H9 (cell line): ENCODE data around the gene EPPIN. TPM values are rescaled to one million over a fixed set of nuclear protein-coding genes. Genes with fewer than 3 reads are reported as not detected.

ENCODE experiments used
- DNase-seq: peaks from one replicate; pipeline ENCODE4 v3.0.0-alpha.2; 2017
- H2AFZ ChIP-seq: one replicate; pipeline ENCODE4 v1.6.1; 2013; ENCODE audit warnings: mild to moderate bottlenecking, low read length, control low read depth, moderate library complexity
- H2AK5ac ChIP-seq: 2 replicates; pipeline ENCODE4 v1.6.1; 2013; ENCODE audit warnings: low read length, control low read depth, mixed read lengths; ENCODE audit not compliant: insufficient read length
- H2BK120ac ChIP-seq: one replicate; pipeline ENCODE4 v1.6.1; 2013; ENCODE audit warnings: low read depth, mild to moderate bottlenecking, low read length, control low read depth, inconsistent platforms; ENCODE audit not compliant: poor library complexity, severe bottlenecking
- H2BK12ac ChIP-seq: 2 replicates; pipeline ENCODE4 v1.6.1; 2013; ENCODE audit warnings: low read length, control low read depth, mixed read lengths, low read depth; ENCODE audit not compliant: insufficient read length
- H2BK15ac ChIP-seq: 2 replicates; pipeline ENCODE4 v1.6.1; 2013; ENCODE audit warnings: low read depth, low read length, control low read depth
- H2BK20ac ChIP-seq: one replicate; pipeline ENCODE4 v1.6.1; 2013; ENCODE audit warnings: low read depth, mild to moderate bottlenecking, low read length, control low read depth, inconsistent platforms; ENCODE audit not compliant: poor library complexity, severe bottlenecking
- H2BK5ac ChIP-seq: 2 replicates; pipeline ENCODE4 v1.6.1; 2013; ENCODE audit warnings: low read length, control low read depth, mixed read lengths; ENCODE audit not compliant: insufficient read length
- H3K14ac ChIP-seq: 2 replicates; pipeline ENCODE4 v1.6.1; 2013; ENCODE audit warnings: low read length, control low read depth; ENCODE audit not compliant: insufficient read depth
- H3K18ac ChIP-seq: 2 replicates; pipeline ENCODE4 v1.6.1; 2013; ENCODE audit warnings: low read depth, mild to moderate bottlenecking, mixed read lengths, low read length, control low read depth; ENCODE audit not compliant: insufficient read length
- H3K23ac ChIP-seq: 2 replicates; pipeline ENCODE4 v1.6.1; 2013; ENCODE audit warnings: low read length, control low read depth, mixed read lengths, low read depth; ENCODE audit not compliant: insufficient read length
- H3K23me2 ChIP-seq: 2 replicates; pipeline ENCODE4 v1.6.1; 2013; ENCODE audit warnings: low read depth, mild to moderate bottlenecking, mixed read lengths, low read length, control low read depth; ENCODE audit not compliant: insufficient read length, poor library complexity, severe bottlenecking
- H3K27ac ChIP-seq: 2 replicates; pipeline ENCODE4 v1.5.1; 2013; ENCODE audit warnings: low read length, control low read depth, mixed read lengths, low read depth; ENCODE audit not compliant: insufficient read length
- H3K27me3 ChIP-seq: 2 replicates; pipeline ENCODE4 v1.6.1; 2013; ENCODE audit warnings: low read length, control low read depth, inconsistent platforms; ENCODE audit not compliant: insufficient read depth
- H3K4ac ChIP-seq: 2 replicates; pipeline ENCODE4 v1.6.1; 2013; ENCODE audit warnings: low read depth, mild to moderate bottlenecking, control low read depth, inconsistent platforms, low read length, moderate library complexity
- H3K4me1 ChIP-seq: 2 replicates; pipeline ENCODE4 v1.6.1; 2013; ENCODE audit warnings: low read length, control low read depth, inconsistent platforms; ENCODE audit not compliant: insufficient read depth
- H3K4me2 ChIP-seq: 2 replicates; pipeline ENCODE4 v1.6.1; 2013; ENCODE audit warnings: low read length, control low read depth, mixed read lengths; ENCODE audit not compliant: insufficient read length, insufficient read depth
- H3K56ac ChIP-seq: 2 replicates; pipeline ENCODE4 v1.6.1; 2013; ENCODE audit warnings: low read depth, mild to moderate bottlenecking, mixed read lengths, low read length, control low read depth; ENCODE audit not compliant: insufficient read length
- H3K79me1 ChIP-seq: 2 replicates; pipeline ENCODE4 v1.6.1; 2013; ENCODE audit warnings: low read depth, mild to moderate bottlenecking, moderate library complexity, low read length, control low read depth, inconsistent platforms; ENCODE audit not compliant: insufficient read depth, poor library complexity, severe bottlenecking
- H3K79me2 ChIP-seq: 2 replicates; pipeline ENCODE4 v1.6.1; 2013; ENCODE audit warnings: low read length, control low read depth, inconsistent platforms; ENCODE audit not compliant: insufficient read depth
- H3K9ac ChIP-seq: 2 replicates; pipeline ENCODE4 v1.6.1; 2013; ENCODE audit warnings: low read length, control low read depth, mixed read lengths; ENCODE audit not compliant: insufficient read length; ENCODE audit errors: extremely low read depth
- H3K9me3 ChIP-seq: one replicate; pipeline ENCODE4 v1.6.1; 2013; ENCODE audit warnings: low read depth, low read length, inconsistent platforms; ENCODE audit not compliant: control insufficient read depth
- H3T11ph ChIP-seq: one replicate; pipeline ENCODE4 v1.6.1; 2013; ENCODE audit warnings: mild to moderate bottlenecking, low read length, control low read depth, inconsistent platforms
- H4K20me1 ChIP-seq: one replicate; pipeline ENCODE4 v1.6.1; 2013; ENCODE audit not compliant: control insufficient read depth, insufficient read length, insufficient read depth
- H4K5ac ChIP-seq: 2 replicates; pipeline ENCODE4 v1.6.1; 2013; ENCODE audit warnings: low read depth, mild to moderate bottlenecking, mixed read lengths, low read length, control low read depth; ENCODE audit not compliant: insufficient read length
- H4K8ac ChIP-seq: replicated peaks from 2 replicates; pipeline ENCODE4 v1.6.1; 2013; ENCODE audit warnings: low read length, control low read depth, mixed read lengths, low read depth; ENCODE audit not compliant: insufficient read length
- H4K91ac ChIP-seq: 2 replicates; pipeline ENCODE4 v1.6.1; 2013; ENCODE audit warnings: low read depth, mild to moderate bottlenecking, moderate library complexity, mixed read lengths, low read length, control low read depth; ENCODE audit not compliant: insufficient read length
- H3K27ac Mint-ChIP-seq, 3 experiments: 2 replicates in 2 of 3; 3 replicates in 1 of 3; pipeline ENCODE4 v1.8.0; 2020 to 2021; ENCODE audit warnings: mixed read lengths in 3 of 3, mild to moderate bottlenecking in 1 of 3, moderate library complexity in 1 of 3
- H3K27me3 Mint-ChIP-seq: 2 replicates; pipeline ENCODE4 v1.8.0; 2021; ENCODE audit warnings: low read depth, mild to moderate bottlenecking, moderate library complexity, mixed read lengths
- H3K36me3 Mint-ChIP-seq, 3 experiments: 2 replicates in 2 of 3; 3 replicates in 1 of 3; pipeline ENCODE4 v1.8.0; 2020 to 2021; ENCODE audit warnings: low read depth in 3 of 3, mixed read lengths in 3 of 3; ENCODE audit not compliant: insufficient read depth in 1 of 3
- H3K4me1 Mint-ChIP-seq, 2 experiments: 2 replicates each; pipeline ENCODE4 v1.8.0; 2020; ENCODE audit warnings: mixed read lengths in 2 of 2
- H3K4me3 Mint-ChIP-seq, 2 experiments: 2 replicates in 1 of 2; 3 replicates in 1 of 2; pipeline ENCODE4 v1.8.0; 2020 to 2021; ENCODE audit warnings: mild to moderate bottlenecking in 2 of 2, mixed read lengths in 2 of 2, moderate library complexity in 1 of 2
- H3K9me3 Mint-ChIP-seq, 2 experiments: 2 replicates in 1 of 2; 3 replicates in 1 of 2; pipeline ENCODE4 v1.8.0; 2020; ENCODE audit warnings: mild to moderate bottlenecking in 2 of 2, mixed read lengths in 2 of 2, moderate library complexity in 1 of 2
- CTCF ChIP-seq: fragments of 200-600 bp; sonication (generic); conservative IDR thresholded peaks from 3 replicates; pipeline ENCODE4 v1.8.0; 2021; ENCODE audit warnings: antibody characterized with exemption, mild to moderate bottlenecking
- WGBS: extraction: QIAGEN DNeasy Blood & Tissue Kit; methylation state at CpG from one replicate; pipeline ENCODE4 v1.1.7; 2013; ENCODE audit warnings: missing lambda C conversion rate, low lambda C conversion rate, mixed read lengths; ENCODE audit not compliant: insufficient read length; ENCODE audit errors: extremely low coverage; 5-methylcytosine and 5-hydroxymethylcytosine counted together
- total RNA-seq: library from RNA; stranded (reverse); gene quantifications from 2 replicates; pipeline ENCODE4 v1.2.1, GENCODE V29; 2021

EPPIN gene
- total RNA-seq, 1 experiment from 2014 or later, result not detected

- Histone ChIP-seq H3K79me1 (no peaks in the 10 kb centered on the region), H3K9ac (no peak overlapping the region), H3K18ac (no peak overlapping the region), H2BK120ac (no peak overlapping the region), H4K5ac (no peak overlapping the region), H3K4me1 (no peaks in the 10 kb centered on the region), H3K56ac (no peak overlapping the region), H3K14ac (no peak overlapping the region), H3K23ac (no peak overlapping the region), H4K91ac (no peak overlapping the region), H3K4me2 (no peak overlapping the region), H3K4ac (no peak overlapping the region), H3T11ph (no peak overlapping the region), H2BK12ac (no peak overlapping the region), H4K20me1 (no peaks in the 10 kb centered on the region), H4K8ac (no peak overlapping the region), H2BK5ac (no peak overlapping the region), H3K23me2 (no peaks in the 10 kb centered on the region), H2AK5ac (no peak overlapping the region), H2AFZ (no peak overlapping the region), H2BK15ac (no peak overlapping the region), H3K79me2 (no peaks in the 10 kb centered on the region), H2BK20ac (no peak overlapping the region), H3K9me3 (no peaks in the 10 kb centered on the region), H3K27me3 (no peaks in the 10 kb centered on the region; the same call in 1 of the 2 replicates), H3K27ac (no peak overlapping the region)
- peaks cover 0 to 7% of the 10 kb centered on the region in 2 experiments; a peak in 2 of 5 replicates for H3K9me3 Mint-ChIP-seq
- TF ChIP-seq CTCF, result no peak
- no CpG with 5 or more reads among the region's 1 CpG for WGBS
- no peak for DNase-seq
- no peak overlapping the region for H3K27ac Mint-ChIP-seq
- no peak overlapping the region for H3K4me3 Mint-ChIP-seq
- peaks cover 0 to 6% (median 0%) of the 10 kb centered on the region in 3 experiments; a peak in 2 of 7 replicates for H3K36me3 Mint-ChIP-seq
- peaks cover 0 to 3% of the 10 kb centered on the region in 2 experiments; a peak in 2 of 4 replicates for H3K4me1 Mint-ChIP-seq
- H3K27me3 Mint-ChIP-seq, result 0 out of 2 replicates have a peak, but pooled peaks cover 2% of the 10 kb centered on the region
Measured at GRCh38 chr20:45555198-45555597, 8.0 kb upstream of the EPPIN start.
